Inflammatory macrophage (primary cell): ENCODE data around the gene TTC9.
A peak's percentile ranks its signal among the peaks of the same experiment; 100 is the strongest.

Experiments
- DNase-seq, 2 donors: peaks; one replicate each; pipeline ENCODE4 v3.0.0-alpha.2; 2020 to 2022
- total RNA-seq, 18 experiments: gene quantifications; one replicate each; lab custom pipeline; 2026; ENCODE audit warnings: mixed read lengths in 6 of 18, inconsistent platforms in 2 of 18; lab: John Stamatoyannopoulos, UW

TTC9 gene
- 0.32 to 3.6 (median 1.2) reads per million in 18 experiments for total RNA-seq

DNA sequence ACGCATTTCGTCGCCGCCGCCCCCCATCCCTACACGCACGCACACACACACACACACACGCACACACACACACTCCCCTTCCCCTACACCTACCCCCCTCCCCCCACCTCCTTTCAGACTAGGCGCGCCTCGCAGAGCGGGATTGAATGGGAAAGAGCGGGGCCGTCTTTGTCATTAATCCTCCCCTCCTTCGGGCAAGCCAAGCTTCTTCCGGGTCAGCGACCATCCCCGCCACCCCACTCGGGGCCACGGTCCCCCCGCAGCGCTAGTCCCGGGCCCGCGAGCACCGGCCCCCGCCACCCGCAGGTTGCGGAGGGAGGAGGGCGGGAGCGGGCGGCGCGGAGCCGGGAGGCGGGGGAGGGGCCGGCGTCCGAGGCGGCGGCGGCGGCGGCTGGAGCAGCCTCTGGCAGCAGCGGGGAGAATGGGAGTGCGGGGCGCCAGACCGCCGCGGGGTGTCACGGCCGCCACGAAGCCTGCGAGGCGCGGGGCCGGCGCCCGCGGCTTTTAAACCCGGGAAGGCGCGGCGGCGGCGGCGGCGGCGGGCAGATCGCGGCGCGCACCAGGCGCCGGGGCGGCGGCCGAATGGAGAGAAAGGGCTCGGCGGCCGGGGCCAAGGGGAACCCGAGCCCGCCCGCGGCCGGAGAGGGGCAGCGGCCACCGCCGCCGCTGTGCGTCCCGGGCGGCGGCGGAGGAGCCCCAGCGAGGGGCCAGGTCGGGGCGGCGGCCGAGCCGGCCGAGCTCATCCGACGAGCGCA is at the start of gene TTC9:
TSS of gene TTC9 (plus strand) at position 369 of the 755 bp plus-strand sequence. CDS start at position 583, 214 bp downstream.
- DNase-seq: no peak

DNA sequence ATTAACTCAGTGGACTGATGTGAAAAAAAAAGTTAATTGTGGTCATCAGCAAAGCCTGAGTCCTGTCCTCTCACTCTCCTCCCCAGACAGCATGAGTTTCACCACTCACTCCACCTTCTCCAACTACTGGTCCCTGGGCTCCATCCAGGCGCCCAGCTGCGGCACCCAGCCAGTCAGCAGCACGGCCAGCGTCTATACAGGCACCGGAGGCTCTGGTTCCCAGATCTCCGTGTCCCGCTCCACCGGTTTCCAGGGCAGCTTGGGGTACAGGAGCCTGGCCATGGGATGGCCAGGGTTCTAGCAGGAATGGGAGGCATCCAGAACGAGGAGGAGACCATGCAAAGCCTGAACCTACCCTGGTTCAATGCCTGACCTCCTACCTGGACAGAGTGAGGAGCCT is 47.3 kb upstream of the TTC9 start:
- DNase-seq: no peak

DNA sequence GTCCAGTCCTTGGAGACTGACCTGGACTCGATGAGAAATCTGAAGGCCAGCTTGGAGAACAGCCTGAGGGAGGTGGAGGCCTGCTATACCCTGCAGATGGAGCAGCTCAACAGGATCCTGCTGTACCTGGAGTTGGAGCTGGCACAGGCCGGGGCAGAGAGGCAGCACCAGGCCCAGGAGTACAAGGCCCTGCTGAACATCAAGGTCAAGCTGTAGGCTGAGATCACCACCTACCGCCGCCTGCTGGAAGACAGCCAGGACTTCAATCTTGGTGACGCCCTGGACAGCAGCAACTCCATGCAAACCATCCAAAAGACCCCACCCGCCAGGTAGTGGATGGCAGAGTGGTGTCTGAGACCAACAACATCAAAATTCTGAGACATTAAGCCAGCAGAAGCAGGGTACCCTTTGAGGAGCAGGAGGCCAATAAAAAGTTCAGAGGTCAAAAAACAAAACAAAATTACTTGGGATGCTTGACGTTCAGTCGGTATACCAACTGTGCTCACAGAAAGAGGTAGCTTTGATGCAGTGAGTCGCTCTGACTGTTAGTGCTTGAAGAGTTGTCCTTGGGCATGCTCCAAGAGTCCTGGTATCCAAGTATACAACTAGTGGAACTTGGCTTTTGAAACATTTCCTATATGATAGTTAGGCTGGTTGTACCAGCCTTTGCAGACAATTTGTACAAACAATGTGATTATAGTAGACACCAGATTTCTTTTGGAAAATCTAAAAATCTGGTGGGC is 46.1 kb upstream of the TTC9 start:
- no peak for DNase-seq

DNA sequence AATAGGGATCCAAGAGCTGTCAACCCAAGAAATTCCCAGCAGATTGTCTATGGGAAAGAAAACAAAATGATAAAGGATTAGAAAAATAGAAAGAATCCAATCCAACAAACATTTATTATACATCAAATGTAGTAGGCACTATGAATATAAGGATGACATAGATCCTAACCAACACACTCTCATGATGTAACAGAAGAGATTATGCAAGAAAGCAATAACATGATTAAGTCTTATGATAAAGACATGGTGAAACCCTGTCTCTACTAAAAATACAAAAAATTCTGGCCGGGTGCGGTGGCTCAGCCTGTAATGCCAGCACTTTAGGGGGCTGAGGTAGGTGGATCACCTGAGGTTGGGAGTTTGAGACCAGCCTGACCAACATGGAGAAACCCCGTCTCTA is 44.0 kb upstream of the TTC9 start:
- peak; percentile 24 to 65 for DNase-seq

- DNase-seq: no peak
Observed at GRCh38 chr14:70599345-70599744, 42.4 kb upstream of the TTC9 start.

DNA sequence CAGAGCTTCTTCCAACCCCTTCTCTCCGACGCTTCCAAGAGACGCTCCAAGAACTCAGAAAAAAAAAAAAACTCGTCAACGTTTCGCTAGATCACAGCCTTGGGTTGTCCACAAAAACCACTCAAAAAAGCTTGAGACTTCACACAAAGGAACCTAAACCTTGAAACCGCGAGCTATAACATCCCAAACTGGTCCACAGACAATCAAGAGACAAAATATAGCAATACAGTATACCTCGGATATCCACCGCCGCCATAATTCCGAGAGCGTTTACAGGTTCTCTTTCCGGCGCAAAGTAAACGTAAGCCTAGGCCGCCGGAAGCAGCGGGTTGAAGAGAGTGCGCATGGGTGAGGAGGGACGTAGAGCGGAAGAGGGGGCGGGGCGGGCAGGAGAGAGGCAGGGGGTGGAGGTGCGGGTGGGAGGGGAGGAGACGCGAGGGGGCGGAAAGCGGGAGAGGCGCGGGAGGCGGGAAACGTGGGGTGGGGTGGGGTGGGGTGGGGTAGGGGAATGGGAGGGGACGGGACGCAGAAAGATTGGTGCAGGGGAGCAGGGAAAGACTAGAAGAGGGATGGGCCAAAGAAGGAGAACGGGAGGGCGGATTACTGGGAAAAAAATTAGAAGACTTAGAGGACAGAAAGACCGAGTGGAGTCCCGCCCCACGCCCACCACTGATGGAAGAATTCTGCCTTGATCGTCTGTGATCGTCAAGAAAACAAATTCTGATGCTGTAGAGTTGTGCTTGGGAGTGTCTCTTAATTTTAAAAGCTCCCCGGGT is 41.1 kb upstream of the TTC9 start, which contains the start of gene MED6:
TSS of gene MED6 (minus strand) at position 274 of the 776 bp plus-strand sequence. CDS start at position 256, 18 bp downstream.
- peak; percentile 86 to 90 for DNase-seq

DNA sequence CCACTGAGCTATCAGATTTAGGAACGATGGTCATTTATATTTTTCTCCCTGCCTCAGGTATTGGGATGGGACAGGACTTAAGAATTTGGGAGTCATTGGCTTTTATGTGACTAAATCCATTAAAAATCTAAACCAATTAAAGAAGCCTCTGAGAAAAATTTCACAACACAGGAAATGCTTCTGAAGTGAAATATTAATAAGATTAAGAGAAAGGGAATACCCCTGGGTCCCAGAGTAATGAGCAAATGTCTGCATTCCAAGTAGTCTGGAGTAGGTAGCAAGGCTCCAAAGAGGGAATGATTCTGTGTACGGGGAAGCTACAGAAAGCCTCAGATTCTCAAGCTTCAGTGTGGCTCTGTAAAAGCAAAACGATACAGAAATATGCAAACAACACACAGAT is 40.6 kb upstream of the TTC9 start:
- no peak for DNase-seq

- DNase-seq: no peak
Observed at GRCh38 chr14:70602254-70602653, 39.5 kb upstream of the TTC9 start.

- DNase-seq: no peak
Observed at GRCh38 chr14:70611216-70611615, 30.5 kb upstream of the TTC9 start.

GRCh38 chr14:70616646-70617045 is 25.1 kb upstream of the TTC9 start:
- DNase-seq: no peak

DNA sequence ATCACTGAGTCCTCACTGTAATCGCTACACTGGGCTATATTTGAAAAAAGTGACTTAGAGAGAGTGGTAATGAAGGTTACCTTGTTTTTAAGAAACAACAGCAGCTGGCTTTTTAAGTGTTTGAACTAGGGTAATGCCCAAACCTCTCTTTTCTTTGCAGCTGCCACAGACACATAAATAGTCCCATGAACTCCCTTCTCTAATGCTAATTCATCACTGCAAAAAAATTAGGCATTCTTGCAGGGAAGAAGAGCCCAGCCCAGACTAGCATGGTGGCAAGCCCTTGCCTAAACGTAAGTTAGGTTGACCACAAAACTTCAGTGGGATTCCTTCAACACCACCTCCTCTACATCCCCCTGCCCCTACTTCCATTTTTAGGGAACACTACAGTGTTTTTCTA is 23.4 kb upstream of the TTC9 start:
- DNase-seq: no peak

GRCh38 chr14:70619708-70620107 is 22.0 kb upstream of the TTC9 start:
- no peak for DNase-seq

- DNase-seq: peak; percentile 40 to 50
Observed at GRCh38 chr14:70622111-70622712, 19.5 kb upstream of the TTC9 start.

DNA sequence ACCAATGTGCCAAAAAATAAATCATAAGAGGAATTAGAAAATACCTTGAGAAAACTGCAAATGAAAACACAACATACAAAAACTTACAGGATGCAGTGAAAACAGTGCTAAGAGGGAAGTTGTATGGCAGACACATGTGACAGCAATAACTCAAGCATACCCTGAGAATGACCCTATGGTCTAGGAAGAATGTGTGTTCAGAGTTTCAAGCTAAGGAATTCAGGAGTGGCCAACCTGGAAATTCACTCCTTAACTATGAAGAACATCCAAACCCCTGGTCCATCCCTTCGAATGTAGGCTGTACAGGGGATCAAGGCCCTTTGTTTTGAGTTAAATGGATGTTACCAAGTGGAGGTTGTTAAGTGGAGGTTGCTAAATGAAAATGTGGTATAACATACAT is 16.7 kb upstream of the TTC9 start:
- no peak for DNase-seq

DNA sequence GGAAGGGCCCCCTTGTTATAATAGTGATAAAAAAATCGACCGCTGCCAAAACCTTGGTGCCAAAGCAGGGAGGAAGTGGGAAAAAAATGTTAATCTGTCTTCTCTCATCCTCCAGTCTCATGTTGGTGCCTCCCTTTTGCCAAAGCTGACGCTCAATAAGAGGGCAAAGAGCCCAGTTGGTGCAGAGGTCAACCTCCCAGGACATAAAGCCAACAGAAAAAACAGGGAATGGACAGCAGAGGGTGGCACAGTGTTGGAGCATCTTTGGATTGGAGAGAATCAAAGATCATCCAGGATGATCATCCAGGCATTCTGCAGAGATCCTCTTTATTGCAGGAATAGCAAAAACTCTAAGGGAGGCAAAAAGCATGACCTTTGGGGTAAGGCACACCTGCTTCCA is 9.8 kb upstream of the TTC9 start:
- DNase-seq: no peak

DNA sequence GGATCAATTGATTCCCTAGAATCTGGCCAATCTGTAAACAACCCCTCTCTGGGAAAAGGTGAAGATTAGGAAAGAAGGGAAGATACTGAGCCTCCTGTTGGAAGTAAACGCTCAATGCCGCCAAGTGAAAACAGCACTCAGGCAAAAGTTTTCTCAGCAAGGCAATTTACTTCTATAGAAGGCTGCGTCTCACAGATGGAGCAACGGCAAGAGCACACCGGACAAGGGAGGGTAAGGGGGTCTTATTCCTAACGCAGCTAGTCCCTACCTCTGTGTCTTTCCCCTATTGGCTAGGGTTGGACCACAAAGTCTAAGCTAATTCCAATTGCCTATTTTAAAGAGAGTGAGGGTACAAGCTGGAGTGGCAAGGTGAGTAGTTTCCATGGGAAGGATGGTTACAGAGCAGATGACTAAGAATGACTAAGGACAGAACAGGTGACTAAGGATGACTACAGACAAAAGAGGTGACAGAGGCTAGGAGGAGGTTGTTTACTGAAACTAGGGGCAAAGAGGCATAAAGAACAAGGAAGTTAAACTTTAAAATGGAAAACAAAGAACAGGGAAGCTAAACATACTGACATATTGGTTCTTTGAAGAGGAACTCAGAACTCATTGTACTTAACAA is 5.6 kb upstream of the TTC9 start:
- no peak for DNase-seq

DNA sequence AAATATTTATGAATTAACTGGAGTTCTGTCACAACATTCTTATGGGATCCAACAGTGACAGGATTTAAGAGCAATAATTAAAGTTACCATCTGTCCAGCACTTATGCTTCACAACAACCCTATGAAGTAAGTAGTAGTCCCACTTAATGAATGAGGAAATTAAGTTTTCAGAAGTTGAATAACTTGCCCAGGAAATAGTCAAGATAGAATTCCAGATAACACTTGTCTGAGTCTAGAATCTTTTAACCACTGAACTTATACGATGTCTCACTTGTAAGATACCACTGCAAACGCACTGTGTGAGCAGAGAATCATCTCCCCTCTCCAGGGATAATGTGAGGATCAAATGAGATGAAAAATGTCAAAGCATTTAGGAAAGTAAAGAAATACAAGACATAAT is 3.3 kb upstream of the TTC9 start:
- no peak for DNase-seq

- DNase-seq: no peak
Observed at GRCh38 chr14:70640938-70641547, 673 bp upstream of the TTC9 start.

DNA sequence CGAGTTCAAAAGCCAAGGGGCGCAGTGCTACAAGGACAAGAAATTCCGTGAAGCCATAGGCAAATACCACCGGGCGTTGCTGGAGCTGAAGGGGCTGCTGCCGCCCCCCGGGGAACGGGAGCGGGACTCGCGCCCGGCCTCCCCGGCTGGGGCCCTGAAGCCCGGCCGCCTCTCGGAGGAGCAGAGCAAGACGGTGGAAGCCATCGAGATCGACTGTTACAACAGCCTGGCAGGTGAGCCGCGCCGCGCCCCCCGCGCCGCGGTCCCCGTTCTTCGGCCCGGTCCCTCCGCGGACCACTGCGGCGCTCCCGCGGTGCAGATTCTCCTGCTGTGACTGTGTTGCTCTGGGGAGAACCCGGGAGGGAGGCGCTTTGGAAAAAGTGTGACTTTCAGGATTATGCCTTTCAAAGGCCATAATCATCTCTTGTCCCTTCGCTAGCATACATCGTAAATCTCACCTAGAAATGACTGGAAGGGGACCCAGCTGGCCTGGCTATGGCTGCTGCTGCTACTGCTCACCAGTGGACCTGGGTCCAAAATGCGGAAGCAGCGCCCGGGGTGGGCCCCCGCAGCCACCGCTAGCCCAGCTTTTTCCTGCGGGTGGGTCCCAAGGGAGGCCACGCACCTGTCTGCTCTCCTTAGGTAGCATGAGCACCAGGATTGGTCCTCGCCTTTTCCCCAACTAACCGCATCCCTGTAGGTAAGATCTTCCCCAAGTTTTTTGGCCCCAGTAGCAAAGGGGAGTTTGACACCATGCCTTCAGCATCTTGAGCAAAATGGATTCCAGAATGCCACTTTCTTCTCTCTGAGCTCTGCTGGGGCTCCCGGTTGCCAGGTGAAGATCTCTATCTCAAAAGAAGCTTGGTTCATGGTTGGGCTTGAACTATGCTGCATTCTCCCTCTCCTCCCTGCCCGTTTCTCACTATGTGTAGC is 853 bp downstream of the TTC9 start:
- DNase-seq: no peak

DNA sequence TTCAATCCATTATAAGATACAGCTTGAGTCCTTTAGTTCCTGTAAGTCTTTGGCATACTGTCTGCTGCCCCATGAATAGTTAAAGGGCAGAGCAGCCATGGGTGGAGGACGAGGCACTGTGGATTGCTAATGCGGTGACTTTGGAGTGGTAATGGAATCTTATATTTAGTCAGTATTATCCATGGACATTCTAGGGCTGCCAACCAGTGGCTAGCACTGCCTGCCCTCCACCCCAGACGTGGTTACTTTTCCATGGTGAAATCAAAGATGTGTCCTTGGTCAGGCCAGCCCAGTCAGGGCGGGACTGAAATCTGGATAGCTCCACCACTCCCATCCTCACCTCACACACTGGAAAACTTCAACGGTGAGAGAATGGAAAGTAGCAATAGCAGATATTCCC is 2.3 kb downstream of the TTC9 start:
- no peak for DNase-seq

GRCh38 chr14:70645892-70646291 is 4.2 kb downstream of the TTC9 start:
- DNase-seq: no peak
